ENCODE results near the gene ZNF648.
"Not testable (repeated sequence)": the region's sequence is repeated elsewhere in the genome, so short reads cannot be mapped to it uniquely, and the experiment has no call there.

The ZNF648 gene

DNA sequence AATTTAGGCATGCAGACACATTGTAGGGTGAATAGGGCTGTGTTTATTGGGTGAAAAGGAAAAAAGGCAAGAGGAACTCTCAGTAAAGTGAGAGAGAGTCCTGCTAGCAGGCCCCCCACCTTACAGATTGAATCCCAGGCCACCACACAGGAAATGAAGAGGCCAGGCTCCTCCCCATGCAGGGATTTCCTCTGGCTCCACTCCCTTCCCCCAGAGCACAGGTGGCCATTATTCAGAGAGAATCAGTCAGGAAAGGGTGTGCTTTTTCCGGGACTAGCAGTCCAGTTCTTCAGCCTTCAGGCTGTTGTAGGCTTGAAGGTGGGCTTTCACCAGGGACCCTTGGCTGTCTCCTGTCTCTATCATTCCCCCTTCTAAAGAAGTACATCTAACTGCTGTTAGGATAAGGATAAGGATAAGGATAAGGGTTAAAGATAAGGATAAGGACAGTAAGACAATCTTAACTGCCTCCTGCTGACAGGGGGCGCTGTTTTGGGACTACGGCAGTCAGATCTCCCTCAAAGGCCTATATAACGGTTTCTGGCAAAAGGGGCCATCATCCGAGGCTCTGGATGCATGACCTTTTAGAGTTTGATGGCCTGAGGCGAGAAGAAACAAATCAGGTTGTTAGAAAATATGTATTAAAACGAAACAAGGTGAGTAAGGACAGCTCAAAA, 26.3 kb downstream of the ZNF648 start:
- no peak for DNase-seq
- H3K27ac ChIP-seq, result no peak overlapping the region
- TF ChIP-seq CTCF (IDR thresholded peaks at IDR 0.05; ENCODE audit: low read depth, low read length, missing control alignments), result no peak
- H3K27me3 ChIP-seq (replicated peaks), result no peaks in the 10 kb centered on the region
- H3K4me3 ChIP-seq (ENCODE audit: low read depth, low read length), result no peak overlapping the region
- in situ Hi-C loops (cut with HindIII; ENCODE audit: low pct_ligation_motif_present, low sequenced_read_pairs), result no loop called here
- H3K36me3 ChIP-seq (replicated peaks), result no peaks in the 10 kb centered on the region

DNA sequence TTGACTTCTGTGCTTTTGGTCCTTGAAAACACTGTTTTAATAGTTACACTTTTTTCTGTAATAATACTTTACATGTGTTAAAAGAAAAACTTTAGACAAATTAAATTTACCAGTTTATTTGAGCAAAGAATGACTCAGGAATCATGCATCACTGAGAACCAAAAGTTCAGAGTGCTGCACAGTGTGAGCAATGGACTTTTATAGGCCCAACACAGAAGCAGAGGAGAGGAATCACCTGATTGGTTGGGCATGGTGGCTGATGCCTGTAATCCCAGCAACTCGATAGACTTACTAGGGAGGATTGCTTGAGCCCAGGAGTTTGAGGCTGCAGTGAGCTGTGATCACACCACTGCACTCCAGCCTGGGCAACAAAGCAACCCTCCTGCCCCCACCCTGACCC, 29.3 kb downstream of the ZNF648 start:
- no peak for DNase-seq
- Histone ChIP-seq H3K36me3 (replicated peaks) (no peaks in the 10 kb centered on the region), H3K27ac (no peak overlapping the region), H3K4me3 (ENCODE audit: low read depth, low read length) (no peak overlapping the region), H3K27me3 (replicated peaks) (no peaks in the 10 kb centered on the region)
- no peak for TF ChIP-seq CTCF (IDR thresholded peaks at IDR 0.05; ENCODE audit: low read depth, low read length, missing control alignments)
- in situ Hi-C loops (cut with HindIII; ENCODE audit: low pct_ligation_motif_present, low sequenced_read_pairs), result no loop called here

GRCh38 chr1:182029379-182030331, 31.9 kb downstream of the ZNF648 start:
- Histone ChIP-seq H3K27ac (no peak overlapping the region), H3K27me3 (replicated peaks) (no peaks in the 10 kb centered on the region), H3K36me3 (replicated peaks) (no peaks in the 10 kb centered on the region), H3K4me3 (ENCODE audit: low read depth, low read length) (peak overlapping the region; percentile 52)
- in situ Hi-C loops (cut with HindIII; ENCODE audit: low pct_ligation_motif_present, low sequenced_read_pairs), result no loop called here
- DNase-seq, result peak; percentile 89
- TF ChIP-seq CTCF (IDR thresholded peaks at IDR 0.05; ENCODE audit: low read depth, low read length, missing control alignments), result peak; percentile 18

GRCh38 chr1:182029002-182029378, 32.5 kb downstream of the ZNF648 start:
- TF ChIP-seq CTCF (IDR thresholded peaks at IDR 0.05; ENCODE audit: low read depth, low read length, missing control alignments), result no peak
- H3K27ac ChIP-seq, result no peak overlapping the region
- H3K36me3 ChIP-seq (replicated peaks), result no peaks in the 10 kb centered on the region
- DNase-seq, result no peak
- in situ Hi-C loops (cut with HindIII; ENCODE audit: low pct_ligation_motif_present, low sequenced_read_pairs), result no loop called here
- H3K27me3 ChIP-seq (replicated peaks), result no peaks in the 10 kb centered on the region
- H3K4me3 ChIP-seq (ENCODE audit: low read depth, low read length), result peak overlapping the region; percentile 52

GRCh38 chr1:182015360-182015759, 46.2 kb downstream of the ZNF648 start:
- TF ChIP-seq CTCF (IDR thresholded peaks at IDR 0.05; ENCODE audit: low read depth, low read length, missing control alignments), result no peak
- no peaks in the 10 kb centered on the region for H3K27me3 ChIP-seq (replicated peaks)
- in situ Hi-C loops (cut with HindIII; ENCODE audit: low pct_ligation_motif_present, low sequenced_read_pairs), result no loop called here
- no peaks in the 10 kb centered on the region for H3K36me3 ChIP-seq (replicated peaks)
- H3K4me3 ChIP-seq (ENCODE audit: low read depth, low read length), result no peak overlapping the region
- no peak for DNase-seq
- H3K27ac ChIP-seq, result no peak overlapping the region

DNA sequence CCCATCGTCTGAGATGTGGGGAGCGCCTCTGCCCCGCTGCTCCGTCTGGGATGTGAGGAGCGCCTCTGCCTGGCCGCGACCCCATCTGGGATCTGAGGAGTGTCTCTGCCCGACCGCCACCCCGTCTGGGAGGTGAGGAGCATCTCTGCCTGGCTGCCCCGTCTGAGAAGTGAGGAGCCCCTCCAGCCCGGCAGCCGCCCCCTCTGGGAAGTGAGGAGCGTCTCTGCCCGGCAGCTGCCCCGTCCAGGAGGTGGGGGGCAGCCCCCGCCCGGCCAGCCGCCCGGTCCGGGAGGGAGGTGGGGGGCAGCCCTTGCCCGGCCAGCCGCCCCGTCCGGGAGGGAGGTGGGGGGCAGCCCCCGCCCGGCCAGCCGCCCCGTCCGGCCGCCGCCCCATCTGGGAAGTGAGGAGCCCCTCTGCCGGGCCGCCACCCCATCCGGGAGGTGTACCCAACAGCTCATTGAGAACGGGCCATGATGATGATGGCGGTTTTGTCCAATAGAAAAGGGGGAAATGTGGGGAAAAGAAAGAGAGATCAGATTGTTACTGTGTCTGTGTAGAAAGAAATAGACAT, 50.6 kb downstream of the ZNF648 start:
- H3K4me3 ChIP-seq (ENCODE audit: low read depth, low read length); H3K27ac ChIP-seq; in situ Hi-C loops (cut with HindIII; ENCODE audit: low pct_ligation_motif_present, low sequenced_read_pairs); H3K27me3 ChIP-seq (replicated peaks); H3K36me3 ChIP-seq (replicated peaks); DNase-seq: not testable (repeated sequence)

DNA sequence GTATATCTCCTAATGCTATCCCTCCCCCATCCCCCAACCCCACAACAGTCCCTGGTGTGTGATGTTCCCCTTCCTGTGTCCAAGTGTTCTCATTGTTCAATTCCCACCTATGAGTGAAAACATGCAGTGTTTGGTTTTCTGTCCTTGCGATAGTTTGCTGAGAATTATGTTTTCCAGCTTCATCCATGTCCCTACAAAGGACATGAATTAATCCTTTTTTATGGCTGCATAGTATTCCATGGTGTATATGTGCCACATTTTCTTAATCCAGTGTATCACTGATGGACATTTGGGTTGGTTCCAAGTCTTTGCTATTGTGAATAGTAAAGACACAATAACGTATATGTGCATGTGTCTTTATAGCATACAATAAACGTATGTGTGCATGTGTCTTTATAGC, 56.1 kb downstream of the ZNF648 start:
- H3K27ac ChIP-seq; H3K36me3 ChIP-seq (replicated peaks); H3K27me3 ChIP-seq (replicated peaks); DNase-seq; H3K4me3 ChIP-seq (ENCODE audit: low read depth, low read length); in situ Hi-C loops (cut with HindIII; ENCODE audit: low pct_ligation_motif_present, low sequenced_read_pairs): not testable (repeated sequence)

Data from brain microvascular endothelial cell (primary cell).